Naive thymus-derived CD4-positive, alpha-beta T cell (primary cell): ENCODE measurements around the gene EFNA4. TPM values are rescaled to one million over a fixed set of nuclear protein-coding genes. Genes with fewer than 3 reads are reported as not detected.

ENCODE experiments used
- ATAC-seq: fragments of 150-1000 bp; cut with Tn5 transposase; 2 replicates; pipeline ENCODE4 v1.10.0; 2021; ENCODE audit warnings: mild to moderate bottlenecking, moderate library complexity
- CTCF ChIA-PET: fragments of 350-600 bp; sonication (Branson Sonifier 250); formaldehyde crosslinking; loops from one replicate; lab custom pipeline; 2021; ENCODE audit warnings: antibody characterized with exemption; lab: Charles Lee
- POLR2A ChIA-PET: fragments of 350-600 bp; sonication (Branson Sonifier 250); formaldehyde crosslinking; loops from one replicate; lab custom pipeline; 2021; ENCODE audit warnings: antibody characterized with exemption, inconsistent platforms; lab: Charles Lee
- DNase-seq, 9 donors: peaks; one replicate each; pipeline versions ENCODE4 v3.0.0 to v3.0.0-alpha.2; 2020 to 2022; ENCODE audit warnings: mixed read lengths in 1 of 9
- H3K27ac ChIP-seq: one replicate; pipeline ENCODE4 v1.7.0; 2013; ENCODE audit warnings: mild to moderate bottlenecking, low read depth, low read length, moderate library complexity
- H3K27me3 ChIP-seq, 2 donors: one replicate each; pipeline ENCODE4 v1.7.0; 2013; ENCODE audit warnings: low read length in 2 of 2, mild to moderate bottlenecking in 2 of 2, moderate library complexity in 2 of 2; ENCODE audit not compliant: control insufficient read depth in 2 of 2, insufficient read depth in 2 of 2
- H3K36me3 ChIP-seq, 3 experiments: 1 replicate in 2 of 3; 2 replicates in 1 of 3; pipeline ENCODE4 v1.7.0; 2013; ENCODE audit warnings: low read length in 3 of 3, mild to moderate bottlenecking in 3 of 3, moderate library complexity in 1 of 3; ENCODE audit not compliant: insufficient read depth in 3 of 3, control insufficient read depth in 2 of 3
- H3K4me1 ChIP-seq, 2 donors: one replicate each; pipeline ENCODE4 v1.7.0; 2013; ENCODE audit warnings: low read length in 2 of 2, mild to moderate bottlenecking in 2 of 2, moderate library complexity in 1 of 2; ENCODE audit not compliant: control insufficient read depth in 2 of 2, insufficient read depth in 2 of 2
- H3K4me3 ChIP-seq: 2 replicates; pipeline ENCODE4 v1.7.0; 2013; ENCODE audit warnings: mild to moderate bottlenecking, low read length
- H3K9me3 ChIP-seq, 3 experiments: 1 replicate in 2 of 3; 2 replicates in 1 of 3; pipeline ENCODE4 v1.7.0; 2013; ENCODE audit warnings: low read length in 3 of 3; ENCODE audit not compliant: control insufficient read depth in 2 of 3
- H3K27ac Mint-ChIP-seq, 9 donors: one replicate each; pipeline ENCODE4 v1.8.0; 2020 to 2022; ENCODE audit warnings: mixed read lengths in 9 of 9, mild to moderate bottlenecking in 8 of 9, moderate library complexity in 5 of 9, inconsistent platforms in 2 of 9
- H3K27me3 Mint-ChIP-seq, 5 donors: one replicate each; pipeline ENCODE4 v1.8.0; 2021 to 2022; ENCODE audit warnings: mixed read lengths in 5 of 5, mild to moderate bottlenecking in 1 of 5
- H3K36me3 Mint-ChIP-seq, 5 donors: one replicate each; pipeline ENCODE4 v1.8.0; 2020 to 2022; ENCODE audit warnings: mixed read lengths in 5 of 5, mild to moderate bottlenecking in 3 of 5, inconsistent platforms in 1 of 5
- H3K4me1 Mint-ChIP-seq, 7 donors: one replicate each; pipeline ENCODE4 v1.8.0; 2020 to 2022; ENCODE audit warnings: mixed read lengths in 7 of 7, mild to moderate bottlenecking in 3 of 7, inconsistent platforms in 1 of 7
- H3K4me3 Mint-ChIP-seq, 10 donors: one replicate each; pipeline ENCODE4 v1.8.0; 2020 to 2022; ENCODE audit warnings: mild to moderate bottlenecking in 10 of 10, mixed read lengths in 10 of 10, moderate library complexity in 6 of 10, inconsistent platforms in 2 of 10
- H3K9me3 Mint-ChIP-seq, 11 donors: one replicate each; pipeline ENCODE4 v1.8.0; 2020 to 2022; ENCODE audit warnings: mixed read lengths in 11 of 11, mild to moderate bottlenecking in 4 of 11, inconsistent platforms in 1 of 11, moderate library complexity in 1 of 11
- intact Hi-C, 2 donors: fragments of 100-400 bp; cut with micrococcal nuclease; formaldehyde crosslinking; loops; one replicate each; pipeline ENCODE4 v1.15.1; 2023
- polyA plus RNA-seq, 2 donors: library from polyadenylated mRNA; unstranded; fragments of 300-500 nt; fragmentation: Illumina TruSeq; gene quantifications; one replicate each; pipeline ENCODE4 v1.2.3, GENCODE V29; 2021
- total RNA-seq, 6 experiments: library from RNA in 5 of 6; stranded (reverse) in 5 of 6; gene quantifications; 1 replicate in 5 of 6; 2 replicates in 1 of 6; pipeline ENCODE4 v1.2.3 and lab custom pipeline; 2021 to 2026

The EFNA4 gene
- total and polyA plus RNA-seq, 7 experiments from 2014 or later = 2.1 to 9.4 (median 4.8) TPM

- DNase-seq (peak in 2 of 9 donors; percentile 17 to 38), ATAC-seq (peak; percentile 60)
Observed at GRCh38 chr1:155093911-155094621, 30.5 kb downstream of the EFNA4 start.

GRCh38 chr1:155094622-155094948, 31.0 kb downstream of the EFNA4 start:
- Histone ChIP-seq H3K27me3 (no peaks in the 10 kb centered on the region), H3K27ac (no peak overlapping the region), H3K36me3 (no peaks in the 10 kb centered on the region), H3K4me1 (no peaks in the 10 kb centered on the region), H3K4me3 (no peak overlapping the region), H3K9me3 (no peaks in the 10 kb centered on the region)
- Mint-ChIP-seq H3K27ac (no peak overlapping the region), H3K4me1 (peaks cover 0 to 9% (median 4%) of the 10 kb centered on the region in 7 donors), H3K36me3 (no peaks in the 10 kb centered on the region), H3K9me3 (peaks cover 0 to 1% (median 0%) of the 10 kb centered on the region in 11 donors), H3K27me3 (peaks cover 0 to 32% (median 0%) of the 10 kb centered on the region in 5 donors), H3K4me3 (no peak overlapping the region)
- ChIA-PET CTCF (interaction anchor here (0.6 to 1.8 kb wide), 4 partner anchors 9 to 78 kb away, joined by 3 to 11 read pairs (median 6); partner anchors contain the start of gene KRTCAP2), POLR2A (no interaction called here)
- no peak for ATAC-seq
- no peak for DNase-seq
- intact Hi-C loops = loop anchor here (1.0 to 5.0 kb wide), 2 partner anchors 73 to 498 kb away; no protein-coding TSS in a partner anchor

More at GRCh38 chr1:155093911-155094621, 30.5 kb downstream of the EFNA4 start:
- Mint-ChIP-seq H3K4me3 (no peak overlapping the region), H3K27ac (peak overlapping the region in 1 of 9 donors; percentile 34), H3K4me1 (peaks cover 0 to 9% (median 4%) of the 10 kb centered on the region in 7 donors), H3K9me3 (peaks cover 0 to 1% (median 0%) of the 10 kb centered on the region in 11 donors), H3K36me3 (no peaks in the 10 kb centered on the region), H3K27me3 (peaks cover 0 to 32% (median 0%) of the 10 kb centered on the region in 5 donors)
- Histone ChIP-seq H3K9me3 (no peaks in the 10 kb centered on the region), H3K36me3 (no peaks in the 10 kb centered on the region), H3K4me1 (no peaks in the 10 kb centered on the region), H3K27ac (no peak overlapping the region), H3K4me3 (no peak overlapping the region), H3K27me3 (no peaks in the 10 kb centered on the region)
- ChIA-PET POLR2A (no interaction called here), CTCF (interaction anchor here (0.6 to 4.4 kb wide), 3 partner anchors 8 to 74 kb away, joined by 3 to 88 read pairs (median 4); no protein-coding TSS in a partner anchor)
- intact Hi-C loops = loop anchor here (1.0 to 5.0 kb wide), 2 partner anchors 73 to 498 kb away; no protein-coding TSS in a partner anchor

- Histone ChIP-seq H3K4me1 (no peaks in the 10 kb centered on the region), H3K36me3 (no peaks in the 10 kb centered on the region), H3K4me3 (no peak overlapping the region), H3K9me3 (no peaks in the 10 kb centered on the region), H3K27me3 (no peaks in the 10 kb centered on the region), H3K27ac (no peak overlapping the region)
- ATAC-seq (no peak), DNase-seq (no peak)
- peaks cover 0 to 1% (median 0%) of the 10 kb centered on the region in 11 donors for H3K9me3 Mint-ChIP-seq
- peaks cover 0 to 40% (median 0%) of the 10 kb centered on the region in 5 donors for H3K27me3 Mint-ChIP-seq
- no peak overlapping the region for H3K4me3 Mint-ChIP-seq
- H3K36me3 Mint-ChIP-seq = no peaks in the 10 kb centered on the region
- CTCF ChIA-PET = interaction anchor here (0.6 kb wide), 2 partner anchors 29 to 993 kb away, joined by 3 to 4 read pairs; no protein-coding TSS in a partner anchor
- H3K4me1 Mint-ChIP-seq = peaks cover 0 to 5% (median 0%) of the 10 kb centered on the region in 7 donors
- no peak overlapping the region for H3K27ac Mint-ChIP-seq
- intact Hi-C loops = no loop called here
- POLR2A ChIA-PET = no interaction called here
Observed at GRCh38 chr1:155099331-155099730, 35.8 kb downstream of the EFNA4 start.

GRCh38 chr1:155103325-155103724, 39.8 kb downstream of the EFNA4 start:
- Histone ChIP-seq H3K4me1 (no peaks in the 10 kb centered on the region), H3K9me3 (no peaks in the 10 kb centered on the region), H3K27me3 (no peaks in the 10 kb centered on the region), H3K36me3 (no peaks in the 10 kb centered on the region), H3K27ac (no peak overlapping the region), H3K4me3 (no peak overlapping the region)
- intact Hi-C loops = no loop called here
- Mint-ChIP-seq H3K27me3 (peaks cover 0 to 35% (median 0%) of the 10 kb centered on the region in 5 donors), H3K27ac (no peak overlapping the region), H3K4me3 (no peak overlapping the region), H3K4me1 (peaks cover 0 to 5% (median 0%) of the 10 kb centered on the region in 7 donors), H3K36me3 (no peaks in the 10 kb centered on the region), H3K9me3 (peaks cover 0 to under 1% (median 0%) of the 10 kb centered on the region in 11 donors)
- ATAC-seq = no peak
- DNase-seq = no peak
- ChIA-PET POLR2A (no interaction called here), CTCF (no interaction called here)

- Histone ChIP-seq H3K36me3 (no peaks in the 10 kb centered on the region), H3K27me3 (no peaks in the 10 kb centered on the region), H3K4me3 (no peak overlapping the region), H3K27ac (no peak overlapping the region), H3K9me3 (no peaks in the 10 kb centered on the region), H3K4me1 (no peaks in the 10 kb centered on the region)
- intact Hi-C loops = no loop called here
- Mint-ChIP-seq H3K4me3 (peak overlapping the region in 1 of 10 donors; percentile 25), H3K27ac (no peak overlapping the region), H3K27me3 (peaks cover 0 to 39% (median 0%) of the 10 kb centered on the region in 5 donors), H3K36me3 (no peaks in the 10 kb centered on the region), H3K9me3 (no peaks in the 10 kb centered on the region), H3K4me1 (peaks cover 0 to 7% (median 0%) of the 10 kb centered on the region in 7 donors)
- DNase-seq (no peak), ATAC-seq (no peak)
- ChIA-PET CTCF (no interaction called here), POLR2A (no interaction called here)
Observed at GRCh38 chr1:155104605-155105534, 41.3 kb downstream of the EFNA4 start.

GRCh38 chr1:155105604-155106011, 42.1 kb downstream of the EFNA4 start:
- Mint-ChIP-seq H3K27ac (no peak overlapping the region), H3K4me1 (peaks cover 0 to 7% (median 0%) of the 10 kb centered on the region in 7 donors), H3K9me3 (no peaks in the 10 kb centered on the region), H3K4me3 (no peak overlapping the region), H3K36me3 (no peaks in the 10 kb centered on the region), H3K27me3 (peaks cover 0 to 39% (median 0%) of the 10 kb centered on the region in 5 donors)
- POLR2A ChIA-PET = interaction anchor here (0.6 kb wide), 1 partner anchor 62 kb away, joined by 3 read pairs; no protein-coding TSS in a partner anchor
- intact Hi-C loops = no loop called here
- no peak for DNase-seq
- no peak overlapping the region for H3K27ac ChIP-seq
- no peaks in the 10 kb centered on the region for H3K27me3 ChIP-seq
- CTCF ChIA-PET = no interaction called here
- no peaks in the 10 kb centered on the region for H3K9me3 ChIP-seq
- H3K4me1 ChIP-seq = no peaks in the 10 kb centered on the region
- no peak overlapping the region for H3K4me3 ChIP-seq
- ATAC-seq = no peak
- H3K36me3 ChIP-seq = no peaks in the 10 kb centered on the region
